Measurements from ENCODE around the gene HNRNPM.
A peak's percentile ranks its signal among the peaks of the same experiment; 100 is the strongest.

The HNRNPM gene

DNA sequence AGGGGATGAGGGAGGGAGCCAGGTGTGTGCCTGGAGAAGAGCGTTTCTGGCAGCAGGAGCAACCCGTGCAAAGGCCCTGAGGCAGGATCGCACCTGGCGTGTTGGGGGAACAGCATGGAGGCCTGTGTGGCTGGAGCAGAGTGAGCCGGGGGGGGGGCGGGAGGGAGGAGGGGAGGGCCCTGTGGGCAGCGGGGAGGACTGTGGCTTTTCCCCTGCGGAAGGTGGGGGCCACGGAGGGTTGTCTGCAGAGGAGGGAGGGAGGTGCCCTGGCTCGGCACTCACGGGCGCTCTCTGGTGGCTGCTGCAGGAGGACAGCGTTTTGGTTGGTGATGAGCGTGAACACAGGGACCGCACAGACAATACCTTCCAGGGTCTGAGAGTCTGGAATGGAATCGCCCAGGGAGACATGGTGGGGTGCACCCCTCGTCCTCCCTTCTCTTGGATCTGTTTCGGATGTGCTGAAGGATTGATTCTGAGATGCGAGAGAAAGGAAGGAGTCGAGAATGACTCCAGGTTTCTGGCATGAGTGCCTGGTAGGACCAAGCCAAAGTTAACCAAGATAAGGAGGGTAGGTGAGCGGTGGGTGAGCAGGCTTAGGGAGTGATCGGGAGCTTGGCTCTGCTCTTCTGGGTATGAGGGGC is 48.1 kb upstream of the HNRNPM start:
- peak overlapping the region; percentile 46 for H3K4me2 ChIP-seq (ENCODE audit: low read depth, low read length, poor library complexity, severe bottlenecking)
- peak overlapping the region; percentile 40 for H3K9ac ChIP-seq (ENCODE audit: low read depth, low read length, poor library complexity, severe bottlenecking)
- no peaks in the 10 kb centered on the region for H3K27me3 ChIP-seq (ENCODE audit: insufficient read depth, low read length, poor library complexity, severe bottlenecking)
- peaks cover 10% of the 10 kb centered on the region; the same call in 1 of the 2 replicates for H3K36me3 ChIP-seq (ENCODE audit: insufficient read depth, low read length)
- TF ChIP-seq, protein P1, sequence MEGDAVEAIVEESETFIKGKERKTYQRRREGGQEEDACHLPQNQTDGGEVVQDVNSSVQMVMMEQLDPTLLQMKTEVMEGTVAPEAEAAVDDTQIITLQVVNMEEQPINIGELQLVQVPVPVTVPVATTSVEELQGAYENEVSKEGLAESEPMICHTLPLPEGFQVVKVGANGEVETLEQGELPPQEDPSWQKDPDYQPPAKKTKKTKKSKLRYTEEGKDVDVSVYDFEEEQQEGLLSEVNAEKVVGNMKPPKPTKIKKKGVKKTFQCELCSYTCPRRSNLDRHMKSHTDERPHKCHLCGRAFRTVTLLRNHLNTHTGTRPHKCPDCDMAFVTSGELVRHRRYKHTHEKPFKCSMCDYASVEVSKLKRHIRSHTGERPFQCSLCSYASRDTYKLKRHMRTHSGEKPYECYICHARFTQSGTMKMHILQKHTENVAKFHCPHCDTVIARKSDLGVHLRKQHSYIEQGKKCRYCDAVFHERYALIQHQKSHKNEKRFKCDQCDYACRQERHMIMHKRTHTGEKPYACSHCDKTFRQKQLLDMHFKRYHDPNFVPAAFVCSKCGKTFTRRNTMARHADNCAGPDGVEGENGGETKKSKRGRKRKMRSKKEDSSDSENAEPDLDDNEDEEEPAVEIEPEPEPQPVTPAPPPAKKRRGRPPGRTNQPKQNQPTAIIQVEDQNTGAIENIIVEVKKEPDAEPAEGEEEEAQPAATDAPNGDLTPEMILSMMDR (conservative IDR thresholded peaks at IDR 0.05; ENCODE audit: low read length): peak; percentile 73
- TF ChIP-seq EZH2phosphoT487 (IDR thresholded peaks at IDR 0.05; ENCODE audit: borderline replicate concordance): no peak
- peak overlapping the region; percentile 31 for H3K4me3 ChIP-seq (ENCODE audit: low read length, poor library complexity, severe bottlenecking)
- H3K9me2 ChIP-seq (replicated peaks; ENCODE audit: low read depth, low read length): no peaks in the 10 kb centered on the region
- no peak overlapping the region for H2AFZ ChIP-seq (ENCODE audit: low read length)
- peaks cover 52% of the 10 kb centered on the region for H4K20me1 ChIP-seq (ENCODE audit: insufficient read depth, low read length, poor library complexity, severe bottlenecking)
- H3K9me3 ChIP-seq (ENCODE audit: insufficient read depth, low read depth, low read length): no peaks in the 10 kb centered on the region
- no peaks in the 10 kb centered on the region for H3F3A ChIP-seq (ENCODE audit: low read depth)
- peaks cover 18% of the 10 kb centered on the region for H3K4me1 ChIP-seq (ENCODE audit: insufficient read depth, low read length, poor library complexity, severe bottlenecking)
- H3K79me2 ChIP-seq (ENCODE audit: insufficient read depth, low read length): peaks cover 78% of the 10 kb centered on the region

DNA sequence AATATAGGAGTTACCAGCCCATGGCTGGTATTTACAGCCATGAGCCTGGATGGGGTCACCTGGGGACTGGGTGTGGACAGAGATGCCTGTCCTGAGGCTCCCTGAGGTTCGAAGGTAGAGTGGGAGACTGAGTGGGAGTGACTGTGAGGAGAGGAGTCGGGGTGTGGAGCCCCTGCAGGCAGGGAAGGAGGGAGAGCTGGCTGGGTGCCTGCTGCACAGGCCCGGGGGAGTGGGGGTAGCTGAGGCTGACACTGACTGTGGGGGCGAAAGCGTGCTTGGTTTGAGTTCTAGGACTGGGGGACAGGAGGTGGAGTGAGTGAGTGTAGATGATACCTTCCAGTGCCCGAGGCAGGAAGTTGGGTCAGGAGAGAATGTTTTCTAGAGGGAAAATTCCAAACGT is 47.5 kb upstream of the HNRNPM start:
- Histone ChIP-seq H3K79me2 (ENCODE audit: insufficient read depth, low read length) (peaks cover 72% of the 10 kb centered on the region), H4K20me1 (ENCODE audit: insufficient read depth, low read length, poor library complexity, severe bottlenecking) (peaks cover 46% of the 10 kb centered on the region), H3K9ac (ENCODE audit: low read depth, low read length, poor library complexity, severe bottlenecking) (peak overlapping the region; percentile 40)

DNA sequence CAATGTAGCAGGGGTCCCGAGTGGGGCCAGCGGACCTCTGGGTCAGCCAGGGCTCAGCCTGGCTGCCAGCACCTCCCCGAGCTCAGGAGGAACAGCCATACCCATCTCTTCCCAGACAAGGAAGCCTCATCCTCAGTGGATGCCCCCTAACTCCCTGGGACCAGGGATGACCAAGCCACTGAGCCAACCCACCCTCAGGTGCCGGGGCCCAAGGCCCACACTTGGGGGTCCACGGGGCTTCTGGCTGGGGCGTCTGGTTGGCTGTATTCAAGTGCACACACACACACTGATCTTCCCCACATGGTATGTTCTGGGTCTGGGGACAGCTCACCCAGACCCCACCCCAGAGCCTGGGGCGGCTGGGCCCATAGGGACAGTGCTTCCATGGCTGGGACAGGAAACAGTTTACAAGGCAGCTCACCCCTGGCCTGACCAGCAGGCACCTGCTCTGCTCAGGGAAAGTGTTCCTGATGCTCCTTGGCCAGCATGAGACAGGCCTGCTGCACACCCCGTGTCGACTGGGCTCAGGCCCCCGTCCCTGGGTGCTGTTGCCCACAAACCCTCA is 46.9 kb upstream of the HNRNPM start:
- Histone ChIP-seq H3K9me3 (ENCODE audit: insufficient read depth, low read depth, low read length) (no peaks in the 10 kb centered on the region), H2AFZ (ENCODE audit: low read length) (no peak overlapping the region), H3F3A (ENCODE audit: low read depth) (no peaks in the 10 kb centered on the region), H3K79me2 (ENCODE audit: insufficient read depth, low read length) (peaks cover 67% of the 10 kb centered on the region), H3K9ac (ENCODE audit: low read depth, low read length, poor library complexity, severe bottlenecking) (no peak overlapping the region), H3K36me3 (ENCODE audit: insufficient read depth, low read length) (peaks cover 21% of the 10 kb centered on the region; the same call in 1 of the 2 replicates), H3K27me3 (ENCODE audit: insufficient read depth, low read length, poor library complexity, severe bottlenecking) (no peaks in the 10 kb centered on the region), H3K4me2 (ENCODE audit: low read depth, low read length, poor library complexity, severe bottlenecking) (no peak overlapping the region), H3K4me1 (ENCODE audit: insufficient read depth, low read length, poor library complexity, severe bottlenecking) (peaks cover 11% of the 10 kb centered on the region), H3K4me3 (ENCODE audit: low read length, poor library complexity, severe bottlenecking) (no peak overlapping the region), H3K9me2 (replicated peaks; ENCODE audit: low read depth, low read length) (no peaks in the 10 kb centered on the region), H4K20me1 (ENCODE audit: insufficient read depth, low read length, poor library complexity, severe bottlenecking) (peaks cover 43% of the 10 kb centered on the region)
- TF ChIP-seq EZH2phosphoT487 (IDR thresholded peaks at IDR 0.05; ENCODE audit: borderline replicate concordance): no peak
- TF ChIP-seq, protein P1 (conservative IDR thresholded peaks at IDR 0.05; ENCODE audit: low read length): no peak

More for the DNA sequence above, 47.5 kb upstream of the HNRNPM start:
- Histone ChIP-seq H3K27me3 (ENCODE audit: insufficient read depth, low read length, poor library complexity, severe bottlenecking) (no peaks in the 10 kb centered on the region), H3K36me3 (ENCODE audit: insufficient read depth, low read length) (peaks cover 16% of the 10 kb centered on the region; the same call in 1 of the 2 replicates), H3K9me3 (ENCODE audit: insufficient read depth, low read depth, low read length) (no peaks in the 10 kb centered on the region), H3K9me2 (replicated peaks; ENCODE audit: low read depth, low read length) (no peaks in the 10 kb centered on the region), H3F3A (ENCODE audit: low read depth) (no peaks in the 10 kb centered on the region), H3K4me2 (ENCODE audit: low read depth, low read length, poor library complexity, severe bottlenecking) (peak overlapping the region; percentile 46), H2AFZ (ENCODE audit: low read length) (no peak overlapping the region), H3K4me1 (ENCODE audit: insufficient read depth, low read length, poor library complexity, severe bottlenecking) (peaks cover 12% of the 10 kb centered on the region), H3K4me3 (ENCODE audit: low read length, poor library complexity, severe bottlenecking) (peak overlapping the region; percentile 31)
- no peak for TF ChIP-seq EZH2phosphoT487 (IDR thresholded peaks at IDR 0.05; ENCODE audit: borderline replicate concordance)
- TF ChIP-seq, protein P1 (conservative IDR thresholded peaks at IDR 0.05; ENCODE audit: low read length): no peak
